GM23248 (cell line): ENCODE results near the gene KIF16B. TPM values are rescaled to one million over a fixed set of nuclear protein-coding genes. Genes with fewer than 3 reads are reported as not detected.

Source experiments
- DNase-seq: peaks from one replicate; pipeline ENCODE4 v3.0.0-alpha.2; 2015
- H2AFZ ChIP-seq: fragments of 200-600 bp; sonication (generic); 2 replicates; pipeline ENCODE4 v1.6.1; 2016; ENCODE audit warnings: antibody characterized with exemption
- H3F3A ChIP-seq: fragments of 200-600 bp; sonication (generic); 2 replicates; pipeline ENCODE4 v1.6.1; 2016; ENCODE audit warnings: mild to moderate bottlenecking, antibody characterized with exemption, mixed run types; ENCODE audit not compliant: insufficient read depth
- H3K27ac ChIP-seq: fragments of 200-600 bp; sonication (generic); 2 replicates; pipeline ENCODE4 v1.5.1; 2016; ENCODE audit warnings: mild to moderate bottlenecking
- H3K27me3 ChIP-seq: fragments of 200-600 bp; sonication (generic); replicated peaks from 2 replicates; pipeline ENCODE4 v1.6.1; 2016; ENCODE audit warnings: mild to moderate bottlenecking; ENCODE audit not compliant: insufficient read depth
- H3K36me3 ChIP-seq: fragments of 200-600 bp; sonication (generic); 2 replicates; pipeline ENCODE4 v1.6.1; 2016; ENCODE audit warnings: low read depth, mild to moderate bottlenecking
- H3K4me1 ChIP-seq: fragments of 200-600 bp; sonication (generic); 2 replicates; pipeline ENCODE4 v1.6.1; 2016; ENCODE audit warnings: mild to moderate bottlenecking; ENCODE audit not compliant: insufficient read depth
- H3K4me2 ChIP-seq: fragments of 200-600 bp; sonication (generic); one replicate; pipeline ENCODE4 v1.6.1; 2016; ENCODE audit warnings: mild to moderate bottlenecking; ENCODE audit not compliant: unreplicated experiment
- H3K4me3 ChIP-seq: fragments of 200-600 bp; sonication (generic); 2 replicates; pipeline ENCODE4 v1.5.1; 2016; ENCODE audit warnings: mild to moderate bottlenecking
- H3K79me2 ChIP-seq: fragments of 200-600 bp; sonication (generic); 2 replicates; pipeline ENCODE4 v1.6.1; 2016; ENCODE audit warnings: mild to moderate bottlenecking; ENCODE audit not compliant: insufficient read depth
- H3K9ac ChIP-seq: fragments of 200-600 bp; sonication (generic); 2 replicates; pipeline ENCODE4 v1.6.1; 2016; ENCODE audit warnings: mild to moderate bottlenecking
- H3K9me2 ChIP-seq: fragments of 200-600 bp; sonication (generic); 2 replicates; pipeline ENCODE4 v1.6.1; 2016; ENCODE audit warnings: mixed run types, mild to moderate bottlenecking, moderate library complexity; ENCODE audit not compliant: insufficient read depth
- H3K9me3 ChIP-seq: fragments of 200-600 bp; sonication (generic); one replicate; pipeline ENCODE4 v1.6.1; 2017; ENCODE audit warnings: low read depth
- H4K20me1 ChIP-seq: fragments of 200-600 bp; sonication (generic); 2 replicates; pipeline ENCODE4 v1.6.0; 2016; ENCODE audit not compliant: insufficient read depth
- EZH2 ChIP-seq: fragments of 200-600 bp; sonication (generic); IDR thresholded peaks from 2 replicates; pipeline ENCODE4 v1.6.1; 2018; ENCODE audit warnings: antibody characterized with exemption, mild to moderate bottlenecking; ENCODE audit not compliant: insufficient read depth, poor library complexity, severe bottlenecking
- EZH2phosphoT487 ChIP-seq: fragments of 200-600 bp; sonication (generic); IDR thresholded peaks from 2 replicates; pipeline ENCODE4 v1.6.1; 2018; ENCODE audit warnings: antibody characterized with exemption, moderate library complexity, mild to moderate bottlenecking, low read depth; ENCODE audit not compliant: insufficient read depth
- WGBS, 2 experiments: methylation state at CpG; one replicate each; pipeline ENCODE4 v1.1.6; 2015 to 2017; ENCODE audit warnings: low lambda C conversion rate in 2 of 2, low coverage in 1 of 2; ENCODE audit errors: missing lambda C conversion rate in 2 of 2; 5-methylcytosine and 5-hydroxymethylcytosine counted together
- in situ Hi-C: fragments of 300-500 bp; cut with MboI; formaldehyde crosslinking; loops from 2 replicates; pipeline ENCODE4 v1.15.0; 2020
- polyA plus RNA-seq: library from polyadenylated mRNA; unstranded; fragments of >200 nt; fragmentation: Nextera tagmentation; extraction: Ambion mirVana; gene quantifications from 2 replicates; pipeline ENCODE4 v1.2.1, GENCODE V29; 2016
- total RNA-seq: library from RNA; depleted of rRNA; stranded (reverse); fragments of >200 nt; shearing (Covaris generic); gene quantifications from 2 replicates; pipeline ENCODE4 v1.2.3, GENCODE V29; 2014

The KIF16B gene
- total and polyA plus RNA-seq, 2 experiments from 2014 or later: 1.7 to 2.6 TPM

DNA sequence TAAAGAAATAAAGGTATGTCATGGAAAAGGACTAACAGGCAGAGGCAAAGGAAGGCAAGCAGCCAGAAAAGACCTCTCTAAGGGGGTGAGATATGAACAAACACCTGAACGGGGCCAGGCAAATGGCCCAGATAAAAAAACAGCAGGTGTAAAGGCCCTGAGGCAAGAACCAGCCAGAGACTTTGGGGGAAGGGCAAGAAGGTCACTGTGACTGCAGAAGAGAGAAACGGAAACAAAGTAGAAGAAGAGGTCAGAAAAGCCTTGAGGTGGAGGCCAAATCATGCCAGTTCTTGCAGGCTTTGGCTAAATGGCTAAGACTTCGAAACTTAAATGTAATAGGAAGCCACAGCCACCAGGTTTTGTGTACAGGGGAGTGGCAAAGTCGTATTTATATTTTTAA is 30.8 kb downstream of the KIF16B start:
- no peak for DNase-seq
- no peaks in the 10 kb centered on the region for H3K4me1 ChIP-seq

DNA sequence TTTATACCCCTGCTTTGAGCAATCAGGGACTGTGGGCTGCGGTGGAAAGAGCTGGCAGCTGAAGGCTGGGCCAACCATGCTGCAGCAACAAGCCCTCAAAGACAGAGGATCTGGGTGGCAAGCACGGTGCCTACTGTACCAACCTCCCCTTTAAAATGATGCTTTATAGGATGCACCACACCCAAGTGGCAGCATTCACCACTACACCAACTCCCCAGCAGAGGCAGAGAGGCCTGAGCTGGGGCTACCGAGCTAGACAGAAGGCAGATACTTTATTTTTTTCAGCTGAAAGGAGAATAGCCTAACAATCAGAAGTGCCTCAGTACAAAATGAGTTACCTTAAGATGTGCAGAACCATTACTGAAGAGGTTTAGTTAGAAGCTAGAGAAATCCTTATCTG is 31.4 kb downstream of the KIF16B start:
- WGBS, 2 experiments: 64 to 73% methylated on average over 3 of the region's 3 CpGs
- Histone ChIP-seq H3K4me2 (no peak overlapping the region), H4K20me1 (no peaks in the 10 kb centered on the region), H3K79me2 (no peaks in the 10 kb centered on the region), H3K36me3 (no peaks in the 10 kb centered on the region), H3K4me1 (no peaks in the 10 kb centered on the region), H3K4me3 (no peak overlapping the region), H3F3A (no peaks in the 10 kb centered on the region), H2AFZ (no peak overlapping the region), H3K27me3 (no peaks in the 10 kb centered on the region), H3K27ac (no peak overlapping the region), H3K9me2 (no peaks in the 10 kb centered on the region), H3K9ac (no peak overlapping the region), H3K9me3 (no peaks in the 10 kb centered on the region)
- DNase-seq: no peak
- in situ Hi-C loops: no loop called here
- TF ChIP-seq EZH2phosphoT487: no peak
- no peak for TF ChIP-seq EZH2

More for the DNA sequence above, 30.8 kb downstream of the KIF16B start:
- TF ChIP-seq EZH2phosphoT487 (no peak), EZH2 (no peak)
- Histone ChIP-seq H3F3A (no peaks in the 10 kb centered on the region), H3K9ac (no peak overlapping the region), H3K79me2 (no peaks in the 10 kb centered on the region), H3K4me2 (no peak overlapping the region), H4K20me1 (no peaks in the 10 kb centered on the region), H3K9me3 (no peaks in the 10 kb centered on the region), H3K4me3 (no peak overlapping the region), H3K27me3 (no peaks in the 10 kb centered on the region), H3K36me3 (no peaks in the 10 kb centered on the region), H3K27ac (no peak overlapping the region), H3K9me2 (no peaks in the 10 kb centered on the region), H2AFZ (no peak overlapping the region)
- in situ Hi-C loops: no loop called here
- 59 to 67% methylated on average over 4 of the region's 4 CpGs for WGBS, 2 experiments

GRCh38 chr20:16541226-16541625 is 32.0 kb downstream of the KIF16B start:
- no peaks in the 10 kb centered on the region for H3K9me2 ChIP-seq
- DNase-seq: no peak

GRCh38 chr20:16539280-16540021 is 33.8 kb downstream of the KIF16B start:
- Histone ChIP-seq H3K27me3 (no peaks in the 10 kb centered on the region), H3K79me2 (no peaks in the 10 kb centered on the region), H3K4me1 (no peaks in the 10 kb centered on the region), H3K27ac (no peak overlapping the region), H3K9ac (no peak overlapping the region), H3F3A (no peaks in the 10 kb centered on the region), H3K9me3 (no peaks in the 10 kb centered on the region), H3K4me2 (no peak overlapping the region), H3K9me2 (no peaks in the 10 kb centered on the region), H2AFZ (no peak overlapping the region), H3K4me3 (no peak overlapping the region), H3K36me3 (no peaks in the 10 kb centered on the region), H4K20me1 (no peaks in the 10 kb centered on the region)
- in situ Hi-C loops: no loop called here
- DNase-seq: no peak
- no peak for TF ChIP-seq EZH2phosphoT487
- no peak for TF ChIP-seq EZH2
- WGBS, 2 experiments: 69 to 72% methylated on average over 5 of the region's 5 CpGs

More at GRCh38 chr20:16541226-16541625, 32.0 kb downstream of the KIF16B start:
- Histone ChIP-seq H3F3A (no peaks in the 10 kb centered on the region), H3K27me3 (no peaks in the 10 kb centered on the region), H3K9ac (no peak overlapping the region), H3K79me2 (no peaks in the 10 kb centered on the region), H3K4me3 (no peak overlapping the region), H3K9me3 (no peaks in the 10 kb centered on the region), H3K27ac (no peak overlapping the region), H3K4me2 (no peak overlapping the region), H4K20me1 (no peaks in the 10 kb centered on the region), H3K36me3 (no peaks in the 10 kb centered on the region), H3K4me1 (no peaks in the 10 kb centered on the region), H2AFZ (no peak overlapping the region)
- in situ Hi-C loops: no loop called here
- TF ChIP-seq EZH2 (no peak), EZH2phosphoT487 (no peak)
- 73 to 75% methylated on average over 6 of the region's 6 CpGs for WGBS, 2 experiments

DNA sequence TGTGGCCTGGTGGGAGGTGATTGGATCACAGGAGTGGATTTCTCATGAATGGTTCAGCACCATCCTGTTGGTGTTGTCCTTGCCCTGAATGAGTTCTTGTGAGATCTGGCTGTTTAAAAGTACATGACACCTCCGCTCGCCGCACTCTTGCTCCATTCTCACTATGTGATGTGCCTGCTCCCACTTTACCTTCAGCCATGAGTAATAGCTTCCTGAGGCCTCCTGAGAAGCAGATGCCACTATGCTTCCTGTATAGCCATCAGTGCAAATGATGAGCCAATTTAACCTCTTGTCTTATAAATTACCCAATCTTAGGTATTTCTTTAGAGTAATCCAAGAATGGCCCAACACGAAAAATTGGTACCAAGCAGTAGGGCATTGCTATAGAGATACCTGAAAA is 34.5 kb downstream of the KIF16B start:
- H3K36me3 ChIP-seq: no peaks in the 10 kb centered on the region
- no peaks in the 10 kb centered on the region for H3F3A ChIP-seq
- H3K27me3 ChIP-seq: no peaks in the 10 kb centered on the region
- in situ Hi-C loops: no loop called here
- no peak overlapping the region for H3K27ac ChIP-seq
- no peaks in the 10 kb centered on the region for H3K9me2 ChIP-seq
- no peaks in the 10 kb centered on the region for H4K20me1 ChIP-seq
- H3K79me2 ChIP-seq: no peaks in the 10 kb centered on the region
- no peak overlapping the region for H3K9ac ChIP-seq
- H3K4me1 ChIP-seq: no peaks in the 10 kb centered on the region
- TF ChIP-seq EZH2: no peak
- TF ChIP-seq EZH2phosphoT487: no peak
- H2AFZ ChIP-seq: no peak overlapping the region
- no peak overlapping the region for H3K4me3 ChIP-seq
- H3K4me2 ChIP-seq: no peak overlapping the region
- no peak for DNase-seq
- no peaks in the 10 kb centered on the region for H3K9me3 ChIP-seq
- WGBS, 2 experiments: 88 to 89% methylated on average over 4 of the region's 4 CpGs
